ENCODE results near the gene SPATA12.

Gene SPATA12

GRCh38 chr3:57120451-57121174 lies 60.1 kb downstream of the SPATA12 start:
- no peak for DNase-seq

Data from EL (cell line).